H1 (cell line): ENCODE results near the gene L3MBTL4. TPM values are rescaled to one million over a fixed set of nuclear protein-coding genes. Genes with fewer than 3 reads are reported as not detected.
A peak's percentile ranks its signal among the peaks of the same experiment; 100 is the strongest.

Experiments
- CTCF ChIA-PET: fragments of 300-600 bp; sonication (Branson Sonifier 250); formaldehyde crosslinking; loops from one replicate; lab custom pipeline; 2021; ENCODE audit not compliant: partially characterized antibody; lab: Charles Lee
- POLR2A ChIA-PET: fragments of 300-600 bp; sonication (Branson Sonifier 250); formaldehyde crosslinking; loops from one replicate; lab custom pipeline; 2021; ENCODE audit warnings: inconsistent platforms; ENCODE audit not compliant: partially characterized antibody; lab: Charles Lee
- DNase-seq, 2 experiments: peaks; one replicate each; pipeline versions ENCODE4 v3.0.0 to v3.0.0-alpha.2; 2010 to 2022; ENCODE audit warnings: low spot score in 2 of 2, low read depth in 1 of 2, mixed read lengths in 1 of 2
- FAIRE-seq: peaks from 2 replicates; lab custom pipeline; 2011; peaks lifted over from hg19 to GRCh38; lab: Jason Lieb, UNC
- H2AFZ ChIP-seq: 2 replicates; pipeline ENCODE4 v1.8.1; 2012; ENCODE audit warnings: low read length, inconsistent platforms
- H2AK5ac ChIP-seq: 2 replicates; pipeline ENCODE4 v1.6.1; 2013; ENCODE audit warnings: low read depth, low read length
- H2BK120ac ChIP-seq: replicated peaks from 2 replicates; pipeline ENCODE3; 2013; ENCODE audit warnings: low read depth, low read length, inconsistent platforms
- H2BK12ac ChIP-seq: 2 replicates; pipeline ENCODE4 v1.6.1; 2013; ENCODE audit warnings: low read depth, low read length
- H2BK15ac ChIP-seq: 2 replicates; pipeline ENCODE4 v1.6.1; 2013; ENCODE audit warnings: low read length
- H2BK20ac ChIP-seq: 2 replicates; pipeline ENCODE4 v1.6.1; 2013; ENCODE audit warnings: low read length
- H2BK5ac ChIP-seq: 2 replicates; pipeline ENCODE4 v1.6.1; 2013; ENCODE audit warnings: low read depth, low read length
- H3K14ac ChIP-seq: 2 replicates; pipeline ENCODE4 v1.6.1; 2013; ENCODE audit warnings: inconsistent platforms; ENCODE audit not compliant: insufficient read length
- H3K18ac ChIP-seq: 2 replicates; pipeline ENCODE4 v1.6.1; 2013; ENCODE audit warnings: low read length; ENCODE audit errors: extremely low read depth
- H3K23ac ChIP-seq: 2 replicates; pipeline ENCODE4 v1.6.1; 2013; ENCODE audit warnings: inconsistent platforms; ENCODE audit not compliant: insufficient read length
- H3K23me2 ChIP-seq: 2 replicates; pipeline ENCODE4 v1.6.1; 2013; ENCODE audit warnings: low read depth, low read length
- H3K27ac ChIP-seq: 2 replicates; pipeline ENCODE4 v1.6.1; 2011; ENCODE audit warnings: low read depth, low read length, inconsistent platforms
- H3K27me3 ChIP-seq, 4 experiments: replicated peaks in 1 of 4; 1 replicate in 1 of 4; 2 replicates in 3 of 4; pipeline versions ENCODE4 v1.6.1 to v1.8.1; 2011 to 2013; ENCODE audit warnings: low read length in 3 of 4, mild to moderate bottlenecking in 3 of 4, inconsistent platforms in 2 of 4, mixed read lengths in 2 of 4, moderate library complexity in 1 of 4; ENCODE audit not compliant: control insufficient read depth in 3 of 4, insufficient read depth in 3 of 4; ENCODE audit errors: extremely low read depth in 1 of 4
- H3K36me3 ChIP-seq, 4 experiments: 2 replicates each; pipeline versions ENCODE4 v1.6.1 to v1.8.1; 2011 to 2013; ENCODE audit warnings: mild to moderate bottlenecking in 4 of 4, low read length in 3 of 4, moderate library complexity in 2 of 4, control low read depth in 1 of 4, inconsistent platforms in 1 of 4; ENCODE audit not compliant: insufficient read depth in 4 of 4, control insufficient read depth in 2 of 4
- H3K4ac ChIP-seq: replicated peaks from 2 replicates; pipeline ENCODE3; 2013; ENCODE audit warnings: low read length, low read depth, mixed read lengths, inconsistent platforms; ENCODE audit not compliant: insufficient read length
- H3K4me1 ChIP-seq, 4 experiments: replicated peaks in 1 of 4; 1 replicate in 1 of 4; 2 replicates in 3 of 4; pipeline versions ENCODE4 v1.6.1 to v1.8.1; 2011 to 2013; ENCODE audit warnings: low read length in 3 of 4, inconsistent platforms in 2 of 4, mixed read lengths in 1 of 4; ENCODE audit not compliant: insufficient read depth in 4 of 4, control insufficient read depth in 3 of 4
- H3K4me2 ChIP-seq, 2 experiments: 2 replicates each; pipeline versions ENCODE4 v1.6.1 to v1.8.1; 2011 to 2013; ENCODE audit warnings: low read depth in 2 of 2, low read length in 2 of 2, control low read depth in 1 of 2, inconsistent platforms in 1 of 2, mild to moderate bottlenecking in 1 of 2; ENCODE audit not compliant: insufficient read depth in 1 of 2
- H3K4me3 ChIP-seq, 4 experiments: fragments of 200-600, 300-600 bp in 1 of 4; sonication (generic), shearing (Covaris generic), sonication (Bioruptor Twin) in 1 of 4; 2 replicates each; pipeline versions ENCODE4 v1.5.1 to v1.8.1; 2011 to 2016; ENCODE audit warnings: low read length in 4 of 4, low read depth in 3 of 4, control low read depth in 2 of 4, inconsistent platforms in 2 of 4, mild to moderate bottlenecking in 2 of 4, mixed read lengths in 1 of 4, moderate library complexity in 1 of 4; ENCODE audit not compliant: insufficient read depth in 2 of 4; ENCODE audit errors: extremely low read depth in 1 of 4
- H3K56ac ChIP-seq: replicated peaks from 2 replicates; pipeline ENCODE3; 2013; ENCODE audit warnings: low read depth, mild to moderate bottlenecking, mixed read lengths, low read length, inconsistent platforms; ENCODE audit not compliant: insufficient read length
- H3K79me1 ChIP-seq: 2 replicates; pipeline ENCODE4 v1.6.1; 2013; ENCODE audit warnings: low read depth, low read length, control low read depth
- H3K79me2 ChIP-seq, 2 experiments: 2 replicates each; pipeline versions ENCODE4 v1.6.1 to v1.8.1; 2012 to 2013; ENCODE audit warnings: low read length in 2 of 2, mild to moderate bottlenecking in 2 of 2, inconsistent platforms in 1 of 2; ENCODE audit not compliant: insufficient read depth in 2 of 2, control insufficient read depth in 1 of 2
- H3K9ac ChIP-seq, 4 experiments: replicated peaks in 1 of 4; 1 replicate in 1 of 4; 2 replicates in 3 of 4; pipeline versions ENCODE4 v1.6.1 to v1.8.1; 2011 to 2013; ENCODE audit warnings: low read depth in 3 of 4, low read length in 3 of 4, control low read depth in 2 of 4, mild to moderate bottlenecking in 2 of 4, moderate library complexity in 2 of 4, inconsistent platforms in 1 of 4; ENCODE audit errors: extremely low read depth in 1 of 4
- H3K9me3 ChIP-seq, 2 experiments: 2 replicates each; pipeline versions ENCODE4 v1.6.1 to v1.8.1; 2012 to 2013; ENCODE audit warnings: mild to moderate bottlenecking in 2 of 2, moderate library complexity in 2 of 2, control low read depth in 1 of 2, inconsistent platforms in 1 of 2, low read depth in 1 of 2, low read length in 1 of 2, mixed read lengths in 1 of 2; ENCODE audit not compliant: insufficient read depth in 2 of 2
- H4K20me1 ChIP-seq, 2 experiments: replicated peaks in 1 of 2; 2 replicates each; pipeline versions ENCODE3 to v1.8.1; 2011 to 2013; ENCODE audit warnings: inconsistent platforms in 2 of 2, low read length in 2 of 2, mild to moderate bottlenecking in 1 of 2; ENCODE audit not compliant: insufficient read depth in 2 of 2, control insufficient read depth in 1 of 2
- H4K5ac ChIP-seq: 2 replicates; pipeline ENCODE4 v1.6.1; 2013; ENCODE audit warnings: low read length, low read depth, mixed read lengths, inconsistent platforms; ENCODE audit not compliant: insufficient read length
- H4K8ac ChIP-seq: 2 replicates; pipeline ENCODE4 v1.8.0; 2013; ENCODE audit warnings: mild to moderate bottlenecking, moderate library complexity, low read length, inconsistent platforms; ENCODE audit not compliant: insufficient read depth; ENCODE audit errors: extremely low read depth
- H4K91ac ChIP-seq: replicated peaks from 2 replicates; pipeline ENCODE3; 2013; ENCODE audit warnings: low read length, mixed read lengths, inconsistent platforms; ENCODE audit not compliant: insufficient read length
- RAD21 ChIP-seq, 2 experiments: IDR thresholded peaks in 1 of 2; conservative IDR thresholded peaks in 1 of 2; 2 replicates each; pipeline ENCODE4 v1.6.1; 2011; ENCODE audit warnings: low read depth in 2 of 2, low read length in 2 of 2, improper control_type of control experiment in 1 of 2, inconsistent platforms in 1 of 2, mild to moderate bottlenecking in 1 of 2, moderate library complexity in 1 of 2
- TEAD4 ChIP-seq: IDR thresholded peaks from 2 replicates; pipeline ENCODE4 v1.6.1; 2012; ENCODE audit warnings: low read depth, low read length, inconsistent platforms, mixed read lengths
- WGBS, 2 experiments: shearing (Covaris generic) in 1 of 2; methylation state at CpG; one replicate each; pipeline versions ENCODE4 v1.1.6 to v1.1.7; 2013 to 2015; ENCODE audit warnings: low lambda C conversion rate in 2 of 2, mixed read lengths in 2 of 2, inconsistent platforms in 1 of 2, low coverage in 1 of 2, missing lambda C conversion rate in 1 of 2; ENCODE audit not compliant: insufficient replicate concordance in 2 of 2, insufficient coverage in 1 of 2, insufficient read length in 1 of 2; ENCODE audit errors: extremely low coverage in 1 of 2, missing lambda C conversion rate in 1 of 2; 5-methylcytosine and 5-hydroxymethylcytosine counted together
- polyA plus RNA-seq, 7 experiments: library from polyadenylated mRNA; depleted of rRNA in 3 of 7; stranded (reverse) in 5 of 7; unstranded in 2 of 7; fragments of >200 nt in 5 of 7; fragments of 200-250 nt in 2 of 7; gene quantifications; 1 replicate in 5 of 7; 2 replicates in 1 of 7; 4 replicates in 1 of 7; pipeline versions ENCODE4 v1.2.1 to v1.2.3, GENCODE V29; 2011 to 2013; ENCODE audit warnings: missing spikeins in 2 of 7, mixed read lengths in 2 of 7
- total RNA-seq: library from RNA; stranded (reverse); fragmentation: NEBNext Ultra II Directional; extraction: Animal tissue kit (Norgen Biotek cat#: 25700); gene quantifications from 2 replicates; pipeline ENCODE4 v1.2.1, GENCODE V29; 2021

The L3MBTL4 gene
- total and polyA plus RNA-seq, 2 of the 8 experiments (the other 6 are each of a cell fraction or from before 2014, with no cell fraction given) = 1.0 to 2.1 TPM

DNA sequence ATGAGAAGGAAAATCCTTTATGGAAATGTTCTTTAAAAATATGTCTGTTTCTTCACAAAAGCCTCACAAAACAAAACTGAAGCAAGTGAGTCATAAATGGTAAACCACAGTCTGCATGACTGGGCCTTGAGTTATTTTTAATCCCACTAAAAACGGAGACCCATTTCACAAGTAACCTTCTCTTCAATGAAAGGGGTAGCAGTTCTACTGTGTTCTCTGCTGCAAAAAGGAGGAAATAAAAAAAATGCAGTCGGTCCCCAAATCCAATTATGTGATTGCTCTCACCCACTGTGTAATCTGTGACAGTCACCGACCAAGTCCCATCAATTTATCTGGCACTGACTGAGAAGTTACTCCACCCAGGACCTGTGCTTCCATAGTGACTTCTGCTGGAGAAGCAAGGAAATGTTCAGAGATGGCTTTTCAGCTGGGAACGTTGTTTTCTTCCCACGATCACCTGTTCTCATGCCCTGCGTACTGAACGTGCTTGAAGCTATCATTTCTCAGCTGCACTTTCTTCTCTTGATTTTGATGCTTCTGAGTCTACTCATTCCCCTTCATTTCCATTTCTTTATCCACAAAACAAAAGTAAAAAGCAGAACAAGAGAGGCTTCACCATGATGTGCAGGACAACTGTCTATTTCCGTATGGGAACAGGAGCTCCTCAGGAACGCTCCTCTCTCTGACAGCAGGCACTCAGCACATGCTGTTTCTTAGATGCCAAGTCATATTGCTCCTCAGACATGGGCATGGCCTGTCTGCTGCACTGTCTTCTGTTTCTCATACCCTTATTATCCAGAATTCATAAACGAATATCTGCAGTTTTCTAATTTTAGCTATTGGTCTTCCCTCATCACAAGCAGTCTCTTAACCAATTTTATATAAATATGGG is 439.4 kb downstream of the L3MBTL4 start:
- Histone ChIP-seq H2BK20ac (no peak overlapping the region), H4K8ac (no peak overlapping the region), H3K4me3 (no peak overlapping the region), H3K36me3 (no peaks in the 10 kb centered on the region), H3K4me2 (no peak overlapping the region), H3K27ac (no peak overlapping the region), H3K9me3 (no peaks in the 10 kb centered on the region), H4K91ac (no peak overlapping the region), H2BK15ac (no peak overlapping the region), H2BK12ac (no peak overlapping the region), H3K79me2 (no peaks in the 10 kb centered on the region), H3K79me1 (no peaks in the 10 kb centered on the region), H3K23ac (no peak overlapping the region), H3K56ac (no peak overlapping the region), H4K5ac (no peak overlapping the region), H2AFZ (no peak overlapping the region), H2BK120ac (no peak overlapping the region), H3K4me1 (peaks cover 0 to 7% (median 2%) of the 10 kb centered on the region in 4 experiments; a peak in 5 of 7 replicates), H3K18ac (no peak overlapping the region), H3K14ac (no peak overlapping the region), H3K23me2 (no peaks in the 10 kb centered on the region), H2AK5ac (no peak overlapping the region), H3K4ac (no peak overlapping the region), H3K27me3 (no peaks in the 10 kb centered on the region), H4K20me1 (no peaks in the 10 kb centered on the region), H2BK5ac (no peak overlapping the region), H3K9ac (no peak overlapping the region)
- TF ChIP-seq RAD21 (IDR thresholded peaks at IDR 0.05 in 1 of 2, conservative IDR thresholded peaks at IDR 0.05 in 1 of 2; ENCODE audit: low read depth in 2 of 2, low read length in 2 of 2) = peak; percentile 22 to 30; a peak in 3 of 4 replicates
- no peak for TF ChIP-seq TEAD4
- 89% methylated on average over 10 of the region's 10 CpGs; no CpG with 5 or more reads in 1 of the 2 experiments for WGBS, 2 experiments
- ChIA-PET CTCF (no interaction called here), POLR2A (no interaction called here)
- FAIRE-seq = no peak
- no peak for DNase-seq
